ENCODE results near the gene HOXA9.

The HOXA9 gene

GRCh38 chr7:27141137-27141922 lies 24.0 kb downstream of the HOXA9 start:
- no peak for DNase-seq

DNA sequence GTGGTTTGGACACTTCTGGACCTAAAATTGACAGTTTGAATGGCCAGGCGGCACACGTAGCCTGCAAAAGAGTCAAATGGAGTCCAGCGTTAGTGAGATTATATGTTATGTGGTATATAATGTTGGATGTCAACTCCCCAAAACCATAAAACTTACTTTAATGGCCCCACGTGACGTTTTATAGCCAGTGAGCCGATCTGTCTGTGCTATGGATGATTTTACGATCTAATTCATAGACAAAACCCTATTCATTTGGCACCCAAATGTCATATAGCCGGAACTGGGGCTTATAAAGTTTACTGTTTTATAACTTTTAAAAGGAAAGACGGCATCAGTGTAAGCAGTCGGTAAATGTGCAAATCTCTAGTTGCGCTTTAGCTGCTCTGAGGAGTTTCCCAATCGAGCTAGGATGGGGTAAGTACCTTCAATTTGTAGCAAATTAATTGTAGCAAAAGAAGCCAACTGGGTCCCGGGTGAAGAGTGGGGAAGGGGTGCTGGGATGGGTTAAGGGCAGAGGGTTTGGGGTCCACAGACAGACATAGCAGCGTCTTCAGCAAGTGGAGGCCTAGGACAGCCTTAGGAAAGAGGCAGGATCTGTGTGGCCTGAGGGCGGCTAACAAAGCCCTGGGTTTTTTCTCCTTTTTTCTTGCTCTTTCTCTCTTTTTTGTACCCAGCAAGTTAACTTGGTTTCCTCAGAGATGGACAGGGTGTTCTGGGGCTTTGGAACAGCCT lies 25.0 kb downstream of the HOXA9 start:
- no peak for DNase-seq

DNA sequence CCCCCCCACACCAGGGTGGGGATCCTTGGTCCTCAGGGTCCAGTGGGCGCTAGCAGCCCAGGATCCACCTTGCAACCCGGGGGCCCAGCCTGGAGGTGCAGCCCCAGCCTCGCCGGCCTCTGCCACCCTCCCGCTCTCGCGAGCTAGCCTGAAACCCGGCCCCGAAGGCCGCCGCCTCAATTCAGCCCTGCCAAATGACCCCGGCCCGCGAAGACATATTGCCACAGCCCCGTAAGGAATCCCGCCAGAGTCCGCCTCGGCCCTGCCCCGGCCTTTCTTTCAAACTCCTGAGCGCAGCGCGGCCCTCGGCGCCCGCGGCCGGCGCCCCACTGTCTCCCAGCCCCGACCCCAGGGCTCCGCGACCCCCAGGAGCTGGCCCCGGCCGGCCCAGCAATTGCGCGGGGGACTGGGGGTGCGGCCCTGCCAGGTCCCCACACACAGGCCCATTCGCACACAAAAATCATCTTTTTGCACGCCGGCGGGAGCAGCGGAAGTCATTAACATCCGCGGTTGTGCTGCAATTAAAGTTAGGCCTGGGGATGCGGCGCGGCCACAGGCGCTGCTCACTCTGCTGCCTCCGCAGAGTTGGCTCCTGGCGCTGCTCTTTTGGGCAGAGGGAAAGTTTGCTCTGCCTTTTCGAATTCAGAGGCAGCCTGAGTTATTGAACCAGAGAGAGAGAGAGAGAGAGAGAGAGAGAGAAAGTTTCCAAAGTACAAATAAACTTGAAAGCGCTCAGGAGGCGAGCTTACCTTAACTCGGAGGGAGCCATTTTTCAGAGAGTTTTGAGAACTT lies 25.8 kb downstream of the HOXA9 start:
- no peak for DNase-seq

DNA sequence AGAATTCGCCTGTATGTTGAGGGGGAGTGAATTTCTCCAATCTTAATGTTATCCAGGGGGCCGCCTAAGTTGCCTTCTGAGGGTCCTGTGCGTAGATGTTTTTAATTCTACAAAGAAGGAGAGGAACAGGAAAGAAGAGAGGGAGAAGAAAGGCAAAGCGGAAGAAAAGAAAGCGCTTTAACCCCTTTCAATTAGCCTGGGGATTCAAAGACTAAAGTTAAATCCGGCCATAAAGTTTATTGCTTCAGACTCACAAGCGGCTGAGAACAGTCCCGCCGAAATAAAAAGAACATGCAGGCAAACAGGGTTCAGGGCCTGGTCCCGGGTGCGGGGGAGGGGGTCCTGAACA lies 26.4 kb downstream of the HOXA9 start:
- no peak for DNase-seq

DNA sequence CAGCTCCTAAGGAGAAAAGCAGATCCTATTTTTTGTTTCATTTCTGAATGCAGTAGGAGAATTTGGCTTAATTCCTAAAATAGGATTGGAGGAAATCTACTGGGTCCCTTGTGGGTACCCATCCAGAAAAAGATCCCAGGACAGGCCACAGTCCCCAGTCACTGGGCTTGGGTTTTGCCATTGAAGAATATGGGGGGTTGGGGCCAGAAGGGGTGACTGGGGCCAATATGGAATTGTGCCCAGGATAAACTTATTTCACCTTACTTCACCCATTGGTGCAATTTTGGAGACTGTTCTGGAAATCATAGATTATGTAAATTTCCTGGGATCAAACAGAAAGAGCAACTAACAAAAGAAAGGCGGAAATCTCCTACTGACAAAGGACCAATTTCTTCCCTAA lies 26.9 kb downstream of the HOXA9 start:
- DNase-seq = no peak

DNA sequence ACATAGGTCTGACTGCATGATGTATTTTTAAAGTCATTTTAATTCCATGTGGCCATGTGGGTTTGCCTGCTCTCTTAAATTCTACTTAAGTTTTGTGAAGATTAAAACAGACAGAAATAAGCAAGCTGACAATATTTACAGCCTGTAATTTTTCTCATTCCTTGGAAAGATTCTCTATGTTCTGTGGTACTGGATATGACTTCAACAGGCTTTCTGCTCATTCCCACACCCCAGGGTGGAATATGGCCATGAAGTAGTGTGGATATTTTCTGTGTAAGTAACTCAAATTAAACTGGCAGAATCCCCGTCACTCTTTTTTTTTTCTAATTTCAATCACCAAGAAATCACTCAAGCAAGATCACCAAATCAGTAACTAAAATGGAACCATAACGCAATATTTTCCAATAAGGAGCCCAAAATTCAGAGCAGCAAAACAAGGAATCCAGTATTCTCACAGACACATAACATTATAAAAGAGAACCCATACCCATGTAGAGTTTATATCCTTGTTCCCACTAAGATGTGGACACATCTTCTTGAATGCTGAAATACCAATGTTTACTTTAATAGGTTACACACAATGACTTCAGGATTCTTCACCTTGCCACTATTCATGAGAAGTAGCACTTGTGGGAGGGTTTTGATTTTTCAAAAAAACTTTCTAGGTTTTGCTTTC lies 27.6 kb downstream of the HOXA9 start:
- no peak for DNase-seq

DNA sequence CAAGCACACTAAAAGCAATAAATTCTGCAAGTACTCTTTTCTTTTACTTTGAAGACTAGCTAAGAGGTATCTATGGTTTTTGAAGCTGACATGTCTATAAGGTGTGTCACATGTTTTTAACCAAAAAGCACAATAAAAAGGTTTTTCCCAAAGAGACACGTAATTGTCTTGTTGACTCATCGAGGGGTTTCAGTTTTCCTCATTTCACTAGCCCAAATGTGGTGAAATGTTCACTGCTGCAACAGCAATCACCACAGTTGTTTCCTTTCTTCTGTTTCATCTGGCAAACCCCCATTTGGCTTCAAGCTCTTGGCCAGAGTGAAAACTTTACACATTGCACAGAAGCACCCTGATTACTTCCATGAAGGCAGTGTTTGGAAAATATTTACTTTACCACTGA lies 30.9 kb downstream of the HOXA9 start:
- no peak for DNase-seq

DNA sequence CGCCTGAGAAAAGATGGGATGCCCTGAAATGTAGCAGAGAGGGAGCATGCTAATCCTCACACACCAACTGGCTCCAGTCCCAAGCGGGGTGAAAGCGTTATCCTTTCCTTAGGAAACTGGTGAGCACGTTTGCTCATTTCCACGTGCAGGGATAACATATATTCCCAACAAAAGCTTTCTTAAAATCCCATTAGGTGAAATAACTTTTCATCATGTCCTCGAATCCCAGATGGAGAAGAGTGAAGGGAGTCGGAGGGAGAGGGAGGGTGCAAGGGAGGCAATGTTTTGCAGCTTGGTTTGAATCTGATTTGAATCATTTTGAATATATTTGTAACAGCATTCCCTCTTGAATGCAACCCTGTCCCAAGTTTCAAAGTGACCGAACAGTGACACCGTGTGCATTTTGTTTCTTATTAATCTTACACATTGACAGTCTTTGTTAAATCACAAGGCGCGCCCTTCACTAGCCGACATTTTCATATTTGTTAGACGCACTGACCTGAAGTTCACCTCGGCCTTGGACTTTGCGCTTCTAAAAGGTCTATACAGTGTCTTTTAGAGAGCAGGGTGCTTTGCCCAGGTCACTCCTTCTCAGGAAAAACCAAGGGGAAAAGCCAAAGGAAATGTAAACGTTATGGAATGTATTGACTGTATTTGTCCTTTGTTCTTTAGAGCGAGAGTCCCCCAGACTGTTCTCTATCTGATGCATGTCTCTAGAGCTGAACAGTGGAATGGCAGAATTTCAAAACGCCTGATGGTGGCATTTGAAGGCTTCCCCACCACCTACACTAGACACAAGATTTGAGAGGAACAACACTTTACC lies 31.7 kb downstream of the HOXA9 start:
- DNase-seq = no peak

DNA sequence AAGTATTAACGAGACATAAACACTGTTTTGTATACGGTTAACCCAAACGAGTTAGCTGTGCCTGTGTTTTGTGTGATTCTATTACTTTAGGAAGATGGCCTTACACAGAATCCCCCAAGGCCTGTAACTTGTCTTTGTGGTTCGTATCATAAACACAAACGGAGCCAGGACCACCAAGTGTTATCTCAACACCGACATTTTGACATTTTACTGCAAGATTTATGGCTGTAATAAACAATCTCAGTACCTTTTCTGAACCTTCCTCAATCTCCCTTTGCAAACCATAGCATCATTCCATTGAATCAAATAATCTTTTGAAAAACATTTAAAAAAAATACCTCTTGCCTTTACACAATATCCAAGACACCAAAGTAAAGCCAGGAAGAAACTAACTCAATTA lies 32.4 kb downstream of the HOXA9 start:
- DNase-seq = no peak

DNA sequence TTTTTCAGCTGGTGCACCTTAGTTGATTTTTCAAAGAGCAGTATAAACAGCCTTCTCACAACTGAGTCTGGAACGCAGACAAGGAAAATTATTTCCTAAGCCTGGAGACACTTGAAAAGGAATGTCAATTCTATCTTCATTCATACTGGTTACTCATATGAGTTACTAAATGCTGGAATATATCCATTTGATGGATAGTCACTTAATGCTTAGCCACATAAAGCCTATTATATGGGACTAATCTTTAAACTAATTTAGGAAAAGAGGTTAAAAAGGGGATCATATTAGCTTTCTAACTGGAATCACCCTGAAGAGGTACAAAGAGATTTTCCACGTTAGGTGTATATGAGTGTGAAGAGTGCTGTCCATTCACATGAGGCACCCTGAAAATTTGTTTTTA lies 33.1 kb downstream of the HOXA9 start:
- no peak for DNase-seq

DNA sequence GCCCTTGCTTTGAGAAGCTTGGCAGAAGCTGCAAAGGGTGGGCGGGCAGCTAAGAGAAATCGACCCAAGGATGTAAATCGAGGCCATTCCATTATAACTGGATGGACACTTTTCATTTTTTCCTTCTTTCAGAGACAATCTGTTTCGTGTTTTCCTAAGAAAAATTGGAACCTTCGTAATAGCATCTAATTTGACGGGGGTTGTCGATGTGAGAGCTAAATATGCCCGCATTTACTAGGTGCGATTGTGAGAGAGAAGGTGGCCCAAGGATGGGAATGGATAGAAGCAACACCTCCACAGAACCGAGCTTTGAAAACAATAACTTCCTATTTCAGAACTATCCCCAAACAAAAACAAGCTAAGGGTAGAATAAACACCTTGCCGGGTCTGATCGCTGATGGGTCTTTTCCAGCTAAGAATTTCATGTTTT lies 33.9 kb downstream of the HOXA9 start:
- no peak for DNase-seq

- DNase-seq = peak; percentile 74
These were observed 34.6 kb downstream of the HOXA9 start, which contains the start of gene HOXA4 for GRCh38 chr7:27130540-27131389. Gene HOXA4, minus strand, starts transcription at chr7:27130757. Its CDS starts 24 bp downstream, at chr7:27130733.

DNA sequence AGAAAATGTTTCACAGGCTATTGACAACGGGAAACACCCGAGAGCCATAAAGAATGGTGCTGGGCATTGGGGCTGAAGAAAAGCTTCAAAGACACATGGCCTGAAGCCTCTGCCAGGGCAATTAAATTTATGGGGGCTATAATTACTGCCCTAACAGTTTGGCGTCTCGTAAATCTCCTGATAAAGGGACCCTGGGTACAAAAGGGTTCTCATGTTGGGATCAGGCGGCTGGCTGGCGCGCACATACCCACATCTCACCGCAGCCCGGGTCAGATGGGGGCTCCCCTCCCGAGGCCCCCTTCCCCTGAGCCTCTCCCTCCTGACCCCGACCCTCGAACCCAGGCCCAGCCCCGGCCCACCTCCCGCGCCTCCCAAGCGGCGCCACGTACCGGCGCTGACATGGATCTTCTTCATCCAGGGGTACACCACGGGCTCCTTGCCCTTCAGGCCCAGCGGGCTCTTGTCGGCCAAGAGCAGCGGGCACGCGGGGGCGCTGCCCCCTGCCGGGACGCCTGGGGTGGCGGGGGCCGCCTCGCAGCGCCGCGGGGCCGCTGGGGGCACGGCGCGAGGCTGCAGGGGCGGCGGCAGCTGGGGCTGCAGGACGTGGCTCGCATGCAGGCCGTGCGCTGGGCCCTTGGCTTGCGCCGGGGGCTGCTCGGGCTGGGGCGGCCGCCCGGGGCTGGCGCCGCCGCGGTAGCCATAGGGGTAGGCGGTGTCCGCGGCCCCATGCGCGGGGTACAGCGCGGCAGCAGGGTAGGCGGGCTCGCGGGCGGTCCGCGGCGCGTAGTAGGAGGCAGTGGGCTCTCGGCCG lies 35.4 kb downstream of the HOXA9 start:
- no peak for DNase-seq

DNA sequence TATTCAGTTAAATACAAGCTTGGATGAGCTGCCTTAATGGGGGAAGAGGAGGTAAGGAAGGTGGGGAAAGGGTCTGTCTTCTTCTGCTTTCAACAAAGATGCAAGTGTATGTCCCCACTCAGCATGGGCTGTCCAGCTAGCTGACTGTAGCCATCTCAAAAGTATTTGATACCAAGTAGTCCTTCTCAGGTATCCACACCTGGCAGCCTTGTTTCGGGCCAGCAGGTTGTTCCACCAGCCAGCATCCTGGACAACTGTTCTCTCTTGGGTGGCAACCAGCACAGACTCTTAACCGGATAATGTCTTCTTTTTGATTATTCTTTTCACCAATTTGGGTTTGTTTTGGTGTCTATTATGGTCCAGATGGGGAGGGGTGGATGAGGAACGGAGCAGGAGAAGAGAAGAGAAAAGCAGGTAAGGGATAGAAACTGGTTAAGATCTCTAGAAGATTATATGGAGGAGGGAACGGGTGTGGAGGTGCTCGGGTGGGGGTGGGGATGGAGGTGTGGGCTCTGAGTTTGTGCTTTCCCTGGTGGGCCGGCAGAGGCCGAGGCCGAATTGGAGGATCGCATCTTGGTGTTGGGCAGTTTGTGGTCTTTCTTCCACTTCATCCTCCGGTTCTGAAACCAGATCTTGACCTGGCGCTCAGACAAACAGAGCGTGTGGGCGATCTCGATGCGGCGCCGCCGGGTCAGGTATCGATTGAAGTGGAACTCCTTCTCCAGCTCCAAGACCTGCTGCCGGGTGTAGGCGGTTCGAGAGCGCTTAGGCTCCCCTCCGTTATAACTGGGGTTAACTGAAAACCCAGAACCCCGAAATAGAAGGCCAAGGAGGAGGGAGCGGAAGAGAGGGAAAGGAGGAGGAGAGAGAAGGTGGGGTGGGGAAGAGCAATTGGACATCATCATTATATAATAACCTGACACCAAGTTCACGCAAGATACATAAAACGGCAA lies 36.3 kb downstream of the HOXA9 start:
- no peak for DNase-seq

DNA sequence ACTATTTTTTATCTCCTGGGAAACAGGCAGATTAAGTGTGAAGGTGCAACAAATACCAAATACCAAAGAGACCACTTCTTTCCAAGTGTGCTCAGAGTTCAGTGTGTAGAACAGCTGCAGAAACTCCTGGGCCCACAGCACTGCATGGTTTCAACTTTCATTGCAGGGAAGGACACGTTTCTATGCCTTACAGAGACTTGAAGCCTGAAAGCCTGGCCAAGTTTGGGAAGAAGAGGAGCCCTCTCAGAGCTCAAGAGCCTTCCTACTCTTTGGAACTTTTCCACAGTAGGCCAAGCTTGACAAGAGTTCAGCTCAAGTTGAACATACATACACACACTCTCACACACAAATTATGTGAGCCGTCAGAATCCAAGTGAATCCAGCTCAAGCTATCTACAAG lies 37.3 kb downstream of the HOXA9 start:
- no peak for DNase-seq

DNA sequence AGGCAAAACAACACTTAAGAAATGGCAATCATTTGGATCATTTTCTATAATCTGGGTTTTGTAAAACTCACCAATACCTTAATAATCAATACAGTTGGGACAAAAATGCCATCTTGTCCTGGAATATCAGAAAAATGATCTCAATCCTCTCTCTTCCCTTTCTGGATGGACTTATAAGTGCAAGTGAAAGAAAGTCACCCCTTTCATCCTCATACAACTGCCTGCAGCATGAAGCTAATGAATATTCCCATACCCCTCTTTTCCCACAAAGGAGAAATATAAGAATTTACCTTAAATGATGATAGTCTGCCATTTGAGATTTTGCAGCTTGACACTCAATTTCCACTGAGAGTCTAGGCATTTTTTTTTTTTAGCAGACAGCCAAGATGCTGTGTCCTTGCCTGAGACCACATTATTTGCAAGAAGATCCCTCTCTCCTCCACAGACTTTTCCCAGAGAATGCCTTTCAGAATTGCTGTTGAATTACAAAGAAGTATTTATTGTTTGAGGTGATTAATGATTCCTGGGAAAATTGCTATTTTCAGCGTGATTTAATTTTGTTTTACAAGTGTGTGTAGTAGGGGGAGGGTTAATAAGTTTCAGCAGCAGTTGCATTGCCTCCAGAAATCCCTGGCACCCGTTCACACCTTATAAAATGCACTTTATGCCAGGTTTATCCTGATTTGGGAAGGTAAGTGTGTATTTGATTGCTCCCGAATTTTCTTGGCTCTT lies 38.6 kb downstream of the HOXA9 start:
- no peak for DNase-seq

- DNase-seq = no peak
These were observed 39.3 kb downstream of the HOXA9 start for GRCh38 chr7:27125986-27126394.
